ENCODE results near the gene PDAP1. TPM values are rescaled to one million over a fixed set of nuclear protein-coding genes. Genes with fewer than 3 reads are reported as not detected.
A peak's percentile ranks its signal among the peaks of the same experiment; 100 is the strongest.

The PDAP1 gene
- total and polyA plus RNA-seq, 9 of the 15 experiments (the other 6 are each of a cell fraction or from before 2014, with no cell fraction given), result 10.2 to 315 (median 129) TPM

- no peak for TF ChIP-seq VEZF1 (CRISPR knock-in tag; IDR thresholded peaks at IDR 0.05)
- no peak for TF ChIP-seq NELFE (IDR thresholded peaks at IDR 0.05; ENCODE audit: insufficient read depth, insufficient read length)
- no peak for TF ChIP-seq ETV6 (IDR thresholded peaks at IDR 0.05; ENCODE audit: borderline replicate concordance in 1 of 2, low read depth in 2 of 2, low read length in 1 of 2)
- no peak for TF ChIP-seq ETV6 (CRISPR knock-in tag; IDR thresholded peaks at IDR 0.05; ENCODE audit: borderline replicate concordance)
- TF ChIP-seq RAD21 (CRISPR knock-in tag; conservative IDR thresholded peaks at IDR 0.05 in 1 of 2, IDR thresholded peaks at IDR 0.05 in 1 of 2), result peak; percentile 35 to 75
- TF ChIP-seq MTA2 (IDR thresholded peaks at IDR 0.05; ENCODE audit: low read depth), result no peak
- TF ChIP-seq, protein P1, sequence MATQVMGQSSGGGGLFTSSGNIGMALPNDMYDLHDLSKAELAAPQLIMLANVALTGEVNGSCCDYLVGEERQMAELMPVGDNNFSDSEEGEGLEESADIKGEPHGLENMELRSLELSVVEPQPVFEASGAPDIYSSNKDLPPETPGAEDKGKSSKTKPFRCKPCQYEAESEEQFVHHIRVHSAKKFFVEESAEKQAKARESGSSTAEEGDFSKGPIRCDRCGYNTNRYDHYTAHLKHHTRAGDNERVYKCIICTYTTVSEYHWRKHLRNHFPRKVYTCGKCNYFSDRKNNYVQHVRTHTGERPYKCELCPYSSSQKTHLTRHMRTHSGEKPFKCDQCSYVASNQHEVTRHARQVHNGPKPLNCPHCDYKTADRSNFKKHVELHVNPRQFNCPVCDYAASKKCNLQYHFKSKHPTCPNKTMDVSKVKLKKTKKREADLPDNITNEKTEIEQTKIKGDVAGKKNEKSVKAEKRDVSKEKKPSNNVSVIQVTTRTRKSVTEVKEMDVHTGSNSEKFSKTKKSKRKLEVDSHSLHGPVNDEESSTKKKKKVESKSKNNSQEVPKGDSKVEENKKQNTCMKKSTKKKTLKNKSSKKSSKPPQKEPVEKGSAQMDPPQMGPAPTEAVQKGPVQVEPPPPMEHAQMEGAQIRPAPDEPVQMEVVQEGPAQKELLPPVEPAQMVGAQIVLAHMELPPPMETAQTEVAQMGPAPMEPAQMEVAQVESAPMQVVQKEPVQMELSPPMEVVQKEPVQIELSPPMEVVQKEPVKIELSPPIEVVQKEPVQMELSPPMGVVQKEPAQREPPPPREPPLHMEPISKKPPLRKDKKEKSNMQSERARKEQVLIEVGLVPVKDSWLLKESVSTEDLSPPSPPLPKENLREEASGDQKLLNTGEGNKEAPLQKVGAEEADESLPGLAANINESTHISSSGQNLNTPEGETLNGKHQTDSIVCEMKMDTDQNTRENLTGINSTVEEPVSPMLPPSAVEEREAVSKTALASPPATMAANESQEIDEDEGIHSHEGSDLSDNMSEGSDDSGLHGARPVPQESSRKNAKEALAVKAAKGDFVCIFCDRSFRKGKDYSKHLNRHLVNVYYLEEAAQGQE (IDR thresholded peaks at IDR 0.05; ENCODE audit: borderline replicate concordance), result peak; percentile 81; the same call in 1 of the 2 replicates
- TF ChIP-seq, protein P1 (CRISPR knock-in tag; IDR thresholded peaks at IDR 0.05; ENCODE audit: low read depth), result no peak
- no peak for TF ChIP-seq RAD51 (IDR thresholded peaks at IDR 0.05; ENCODE audit: borderline replicate concordance, low read depth)
- no peak for TF ChIP-seq E2F8 (IDR thresholded peaks at IDR 0.05; ENCODE audit: low read depth, partially characterized antibody)
- TF ChIP-seq ZNF408 (CRISPR knock-in tag; IDR thresholded peaks at IDR 0.05; ENCODE audit: low read depth), result no peak
- 0 out of 2 replicates have a peak, but pooled peaks have one; percentile 23 for TF ChIP-seq KLF16 (IDR thresholded peaks at IDR 0.05)
- no peak for TF ChIP-seq KDM4B (IDR thresholded peaks at IDR 0.05; ENCODE audit: borderline replicate concordance in 2 of 2, low read depth in 1 of 2)
Observed at GRCh38 chr7:99365318-99366141, 42.9 kb downstream of the PDAP1 start (continued).

All from K562 (cell line).